ACC112 (cell line): ENCODE data around the gene STK33.

Source experiments
- H2AFZ ChIP-seq: fragments of 200-600 bp; sonication (generic); one replicate; pipeline ENCODE4 v1.6.0; 2017; ENCODE audit warnings: antibody characterized with exemption, low read length; ENCODE audit not compliant: unreplicated experiment
- H3K27ac ChIP-seq: fragments of 200-600 bp; sonication (generic); 2 replicates; pipeline ENCODE4 v1.5.1; 2014; ENCODE audit warnings: low read depth, mild to moderate bottlenecking, antibody characterized with exemption, low read length, moderate library complexity
- H3K27me3 ChIP-seq: fragments of 200-600 bp; sonication (generic); 2 replicates; pipeline ENCODE4 v1.6.1; 2014; ENCODE audit warnings: mild to moderate bottlenecking, antibody characterized with exemption, low read length, moderate library complexity, mixed read lengths; ENCODE audit not compliant: insufficient read depth
- H3K36me3 ChIP-seq: fragments of 200-600 bp; sonication (generic); 2 replicates; pipeline ENCODE4 v1.6.1; 2016; ENCODE audit warnings: mild to moderate bottlenecking, antibody characterized with exemption, low read length, moderate library complexity, mixed read lengths; ENCODE audit not compliant: insufficient read depth
- H3K4me1 ChIP-seq: fragments of 200-600 bp; sonication (generic); one replicate; pipeline ENCODE4 v1.6.1; 2016; ENCODE audit warnings: low read length, mixed read lengths; ENCODE audit not compliant: insufficient read depth, unreplicated experiment, control insufficient read depth
- H3K4me3 ChIP-seq: fragments of 200-600 bp; sonication (generic); 2 replicates; pipeline ENCODE4 v1.5.1; 2014; ENCODE audit warnings: mild to moderate bottlenecking, low read depth, low read length
- H3K79me2 ChIP-seq: fragments of 200-600 bp; sonication (generic); one replicate; pipeline ENCODE4 v1.6.0; 2016; ENCODE audit warnings: low read length; ENCODE audit not compliant: control insufficient read depth, unreplicated experiment, insufficient read depth

The STK33 gene

GRCh38 chr11:8366316-8366715 is 227.7 kb downstream of the STK33 start:
- H3K27ac ChIP-seq = no peak overlapping the region
- H3K36me3 ChIP-seq = no peaks in the 10 kb centered on the region
- no peak overlapping the region for H3K4me3 ChIP-seq
- H2AFZ ChIP-seq = no peak overlapping the region
- H3K4me1 ChIP-seq = no peaks in the 10 kb centered on the region
- peaks cover 69% of the 10 kb centered on the region for H3K27me3 ChIP-seq
- H3K79me2 ChIP-seq = no peaks in the 10 kb centered on the region

DNA sequence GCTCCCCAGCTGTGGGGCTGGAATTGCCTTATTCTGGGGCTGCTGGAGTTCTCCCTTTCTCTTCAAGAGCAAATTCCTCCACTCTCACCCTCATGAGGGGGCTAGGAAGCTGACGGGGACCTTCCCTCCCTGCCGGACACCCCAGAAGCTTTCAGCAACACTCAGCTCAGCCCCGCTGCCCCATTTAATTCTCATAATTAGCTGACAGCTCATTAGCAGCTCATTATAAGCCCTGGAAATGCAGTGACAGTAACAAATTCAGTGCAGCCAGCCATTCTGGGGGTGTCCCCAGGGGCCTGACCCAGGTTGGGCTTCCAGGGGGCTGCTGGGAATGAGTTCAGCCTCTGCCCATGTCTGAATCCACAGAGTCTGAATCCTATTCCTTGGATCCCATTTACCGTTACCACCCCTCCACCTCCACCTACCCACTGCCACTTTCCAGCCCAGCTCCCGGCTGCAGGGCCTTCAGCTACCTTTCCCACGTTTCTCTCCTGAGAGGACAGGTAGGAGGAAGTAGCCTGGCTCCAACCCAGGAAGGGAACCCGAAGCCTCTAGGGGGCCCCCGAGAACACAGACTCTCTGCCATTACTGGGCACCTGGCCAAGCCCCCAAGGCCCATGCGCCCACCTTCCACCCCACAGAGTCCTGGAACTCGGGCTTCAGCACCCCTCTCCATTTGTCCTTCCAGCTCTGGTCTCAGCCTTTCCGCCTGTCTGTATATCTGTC is 228.6 kb downstream of the STK33 start:
- Histone ChIP-seq H3K4me1 (no peaks in the 10 kb centered on the region), H3K27me3 (peaks cover 72% of the 10 kb centered on the region), H2AFZ (no peak overlapping the region), H3K36me3 (no peaks in the 10 kb centered on the region), H3K27ac (no peak overlapping the region), H3K79me2 (no peaks in the 10 kb centered on the region), H3K4me3 (no peak overlapping the region)

- H3K36me3 ChIP-seq = no peaks in the 10 kb centered on the region
- no peaks in the 10 kb centered on the region for H3K4me1 ChIP-seq
- no peak overlapping the region for H2AFZ ChIP-seq
- peaks cover 80% of the 10 kb centered on the region for H3K27me3 ChIP-seq
- H3K27ac ChIP-seq = no peak overlapping the region
- H3K79me2 ChIP-seq = no peaks in the 10 kb centered on the region
- H3K4me3 ChIP-seq = no peak overlapping the region
These were observed 230.1 kb downstream of the STK33 start for GRCh38 chr11:8363921-8364320.

DNA sequence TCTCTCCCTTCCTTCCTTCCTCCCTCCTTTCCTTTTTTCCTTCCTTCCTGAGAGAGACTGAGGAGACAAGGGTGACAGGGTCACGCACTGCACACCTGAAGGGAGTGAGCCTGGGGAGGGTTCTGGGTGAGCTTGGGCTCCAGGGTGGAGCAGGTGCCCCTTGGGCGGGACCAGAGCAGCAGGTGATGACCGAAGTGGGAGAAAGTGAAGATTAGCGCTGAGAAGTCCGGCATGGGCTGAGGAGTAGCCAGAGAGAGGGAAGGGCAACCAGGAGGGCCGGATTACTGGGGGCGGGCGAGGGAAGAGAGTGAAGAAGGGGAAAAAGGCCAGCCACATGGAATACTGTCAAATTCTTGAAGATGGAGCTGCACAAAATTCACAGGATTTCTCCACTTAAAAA is 231.1 kb downstream of the STK33 start:
- peaks cover 83% of the 10 kb centered on the region for H3K27me3 ChIP-seq
- H3K4me1 ChIP-seq = no peaks in the 10 kb centered on the region
- H3K27ac ChIP-seq = no peak overlapping the region
- H3K79me2 ChIP-seq = no peaks in the 10 kb centered on the region
- H3K4me3 ChIP-seq = no peak overlapping the region
- no peaks in the 10 kb centered on the region for H3K36me3 ChIP-seq
- H2AFZ ChIP-seq = no peak overlapping the region

GRCh38 chr11:8362491-8362890 is 231.5 kb downstream of the STK33 start:
- H3K4me1 ChIP-seq = no peaks in the 10 kb centered on the region
- H3K36me3 ChIP-seq = no peaks in the 10 kb centered on the region
- no peak overlapping the region for H2AFZ ChIP-seq
- no peak overlapping the region for H3K4me3 ChIP-seq
- H3K27ac ChIP-seq = no peak overlapping the region
- H3K27me3 ChIP-seq = peaks cover 83% of the 10 kb centered on the region
- no peaks in the 10 kb centered on the region for H3K79me2 ChIP-seq

GRCh38 chr11:8361664-8362210 is 232.3 kb downstream of the STK33 start:
- no peaks in the 10 kb centered on the region for H3K4me1 ChIP-seq
- no peak overlapping the region for H3K27ac ChIP-seq
- no peak overlapping the region for H2AFZ ChIP-seq
- no peaks in the 10 kb centered on the region for H3K36me3 ChIP-seq
- H3K4me3 ChIP-seq = no peak overlapping the region
- peaks cover 83% of the 10 kb centered on the region for H3K27me3 ChIP-seq
- H3K79me2 ChIP-seq = no peaks in the 10 kb centered on the region

- Histone ChIP-seq H3K27me3 (peaks cover 83% of the 10 kb centered on the region), H3K27ac (no peak overlapping the region), H3K4me1 (no peaks in the 10 kb centered on the region), H3K79me2 (no peaks in the 10 kb centered on the region), H2AFZ (no peak overlapping the region), H3K4me3 (no peak overlapping the region), H3K36me3 (no peaks in the 10 kb centered on the region)
These were observed 232.8 kb downstream of the STK33 start for GRCh38 chr11:8361206-8361605.

- Histone ChIP-seq H3K4me3 (no peak overlapping the region), H2AFZ (no peak overlapping the region), H3K27me3 (peaks cover 85% of the 10 kb centered on the region), H3K4me1 (no peaks in the 10 kb centered on the region), H3K27ac (no peak overlapping the region), H3K79me2 (no peaks in the 10 kb centered on the region), H3K36me3 (no peaks in the 10 kb centered on the region)
These were observed 233.8 kb downstream of the STK33 start for GRCh38 chr11:8360086-8360828.

GRCh38 chr11:8359521-8359920 is 234.5 kb downstream of the STK33 start:
- Histone ChIP-seq H3K27ac (no peak overlapping the region), H2AFZ (no peak overlapping the region), H3K36me3 (no peaks in the 10 kb centered on the region), H3K4me1 (no peaks in the 10 kb centered on the region), H3K79me2 (no peaks in the 10 kb centered on the region), H3K27me3 (peaks cover 92% of the 10 kb centered on the region), H3K4me3 (no peak overlapping the region)

GRCh38 chr11:8357891-8358566 is 236.0 kb downstream of the STK33 start:
- H2AFZ ChIP-seq = no peak overlapping the region
- no peaks in the 10 kb centered on the region for H3K79me2 ChIP-seq
- H3K36me3 ChIP-seq = no peaks in the 10 kb centered on the region
- H3K4me3 ChIP-seq = no peak overlapping the region
- peaks cover 92% of the 10 kb centered on the region for H3K27me3 ChIP-seq
- H3K27ac ChIP-seq = no peak overlapping the region
- no peaks in the 10 kb centered on the region for H3K4me1 ChIP-seq
